GM19438 (cell line): ENCODE results near the gene RASGEF1C.
"Not testable (repeated sequence)": the region's sequence is repeated elsewhere in the genome, so short reads cannot be mapped to it uniquely, and the experiment has no call there.

Experiments
- ATAC-seq: cut with Tn5 transposase; IDR thresholded peaks from one replicate; pipeline ENCODE4 v1.9.1; 2021; ENCODE audit warnings: low read depth; ENCODE audit not compliant: unreplicated experiment

RASGEF1C gene

DNA sequence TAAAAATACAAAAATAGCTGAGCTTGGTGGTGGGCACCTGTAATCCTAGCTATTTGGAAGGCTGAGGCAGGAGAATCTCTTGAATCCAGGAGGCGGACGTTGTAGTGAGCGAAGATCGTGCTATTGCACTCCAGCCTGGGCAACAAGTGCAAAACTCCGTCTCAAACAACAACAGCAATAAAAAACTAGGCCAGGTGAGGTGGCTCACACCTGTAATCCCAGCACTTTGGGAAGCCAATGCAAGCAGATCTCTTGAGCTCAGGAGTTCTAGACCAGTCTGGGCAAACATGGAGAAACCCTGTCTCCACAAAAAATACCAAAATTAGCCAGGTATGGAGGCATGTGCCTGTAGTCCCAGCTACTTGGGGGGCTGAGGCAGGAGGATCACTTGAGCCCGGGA lies 84.3 kb downstream of the RASGEF1C start:
- not testable (repeated sequence) for ATAC-seq

DNA sequence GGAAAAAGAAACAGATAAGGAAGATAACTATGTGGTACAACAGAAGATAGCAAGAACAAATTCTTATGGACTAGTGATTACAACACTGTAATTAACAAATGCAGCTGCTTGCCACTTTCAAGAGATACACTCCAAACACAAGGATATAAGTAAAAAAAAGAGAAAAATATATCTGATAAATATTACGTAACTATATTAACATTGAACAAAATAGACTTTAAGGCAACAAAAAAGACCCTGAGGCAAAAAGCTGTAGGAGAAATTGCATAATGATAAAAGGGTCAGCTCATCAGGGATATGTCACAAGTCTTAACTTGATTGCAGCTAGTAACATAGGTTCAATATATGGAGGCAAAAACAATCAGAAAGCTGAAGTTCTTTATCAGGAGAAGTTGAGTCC lies 86.1 kb downstream of the RASGEF1C start:
- no peak for ATAC-seq

DNA sequence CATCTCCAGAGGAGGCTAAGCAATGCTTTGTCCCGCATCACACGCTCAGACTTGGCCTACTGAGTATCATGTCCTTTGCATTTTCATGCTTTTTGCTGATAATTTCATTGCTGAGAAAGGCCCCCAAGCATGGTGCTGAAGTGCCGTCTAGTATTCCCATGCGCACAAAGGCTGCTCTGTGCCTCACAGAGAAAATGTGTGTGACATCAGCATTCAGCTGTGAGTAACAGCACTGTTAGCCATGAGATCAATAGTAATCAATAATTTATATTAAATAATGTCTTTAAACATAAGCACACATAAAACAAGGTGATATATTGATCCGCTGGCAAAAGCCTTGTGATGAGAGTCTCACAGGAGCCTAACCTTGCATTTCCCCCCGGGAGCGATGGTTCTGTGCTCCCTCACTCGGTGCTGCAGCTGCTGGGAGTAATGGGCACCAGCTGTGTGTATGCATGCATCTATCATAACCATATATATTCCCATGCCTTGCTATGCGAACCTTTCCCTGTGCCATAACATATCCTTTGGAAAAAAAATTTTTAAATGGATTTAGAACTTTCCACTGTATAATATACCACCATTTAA lies 87.1 kb downstream of the RASGEF1C start:
- ATAC-seq, result no peak

DNA sequence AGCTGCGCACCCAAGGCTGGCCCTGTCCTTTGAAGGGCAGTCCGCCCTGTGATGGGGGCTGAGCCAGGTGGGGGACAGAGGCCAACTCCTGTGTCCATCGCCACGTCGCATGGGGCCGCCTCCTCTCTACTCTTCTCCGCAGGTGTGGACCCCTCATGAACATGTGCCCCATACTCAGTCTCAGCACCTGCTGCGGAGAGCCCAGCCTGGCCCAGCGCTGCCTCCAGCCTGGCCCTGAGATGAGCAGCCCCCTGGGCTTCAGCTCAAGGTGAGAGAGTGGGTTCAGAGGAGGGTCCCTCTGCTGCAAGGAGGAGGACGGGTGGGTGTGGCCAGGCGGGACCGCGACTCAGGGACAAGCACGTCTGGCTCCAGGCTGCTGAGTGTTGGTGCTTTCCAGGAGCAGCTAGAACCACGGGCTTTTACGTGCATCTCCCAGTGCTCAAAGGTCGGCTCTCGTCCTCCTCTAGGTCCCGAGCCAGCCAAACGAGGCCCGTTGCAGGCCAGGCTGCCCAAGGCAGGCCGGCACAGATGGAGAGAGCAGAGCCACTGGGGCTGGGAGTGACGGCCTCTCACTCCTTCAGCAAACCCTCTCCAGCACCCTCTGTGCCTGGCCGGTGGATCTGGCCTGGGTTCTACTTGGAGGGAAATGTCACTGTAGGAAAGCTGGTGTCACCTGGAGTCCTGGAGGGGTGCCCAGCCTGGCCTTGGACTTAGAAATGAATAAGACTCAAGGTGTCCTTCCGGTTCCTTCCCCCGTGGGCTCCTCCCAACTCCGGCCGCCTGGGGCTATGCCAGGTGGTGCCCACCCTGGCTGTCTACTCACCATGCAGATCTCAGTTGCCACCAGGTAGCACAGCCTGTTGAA lies 88.5 kb downstream of the RASGEF1C start:
- no peak for ATAC-seq

DNA sequence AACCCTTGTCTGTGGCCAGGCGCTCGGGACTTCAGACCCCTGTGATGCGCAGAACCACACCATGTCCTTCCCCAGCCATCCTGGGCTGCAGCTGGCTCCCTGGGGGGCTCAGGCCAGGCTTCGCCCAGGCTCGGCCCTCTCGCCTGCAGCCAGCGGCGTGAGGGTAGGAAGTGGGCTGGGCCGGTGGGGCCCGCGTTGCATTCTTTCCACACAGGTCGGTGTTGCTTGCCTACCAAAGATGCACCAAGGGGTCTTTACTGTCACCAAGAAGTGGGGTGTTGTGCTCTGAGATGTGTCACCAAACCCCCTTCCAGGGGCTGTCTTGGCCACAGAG lies 89.1 kb downstream of the RASGEF1C start:
- ATAC-seq, result no peak

DNA sequence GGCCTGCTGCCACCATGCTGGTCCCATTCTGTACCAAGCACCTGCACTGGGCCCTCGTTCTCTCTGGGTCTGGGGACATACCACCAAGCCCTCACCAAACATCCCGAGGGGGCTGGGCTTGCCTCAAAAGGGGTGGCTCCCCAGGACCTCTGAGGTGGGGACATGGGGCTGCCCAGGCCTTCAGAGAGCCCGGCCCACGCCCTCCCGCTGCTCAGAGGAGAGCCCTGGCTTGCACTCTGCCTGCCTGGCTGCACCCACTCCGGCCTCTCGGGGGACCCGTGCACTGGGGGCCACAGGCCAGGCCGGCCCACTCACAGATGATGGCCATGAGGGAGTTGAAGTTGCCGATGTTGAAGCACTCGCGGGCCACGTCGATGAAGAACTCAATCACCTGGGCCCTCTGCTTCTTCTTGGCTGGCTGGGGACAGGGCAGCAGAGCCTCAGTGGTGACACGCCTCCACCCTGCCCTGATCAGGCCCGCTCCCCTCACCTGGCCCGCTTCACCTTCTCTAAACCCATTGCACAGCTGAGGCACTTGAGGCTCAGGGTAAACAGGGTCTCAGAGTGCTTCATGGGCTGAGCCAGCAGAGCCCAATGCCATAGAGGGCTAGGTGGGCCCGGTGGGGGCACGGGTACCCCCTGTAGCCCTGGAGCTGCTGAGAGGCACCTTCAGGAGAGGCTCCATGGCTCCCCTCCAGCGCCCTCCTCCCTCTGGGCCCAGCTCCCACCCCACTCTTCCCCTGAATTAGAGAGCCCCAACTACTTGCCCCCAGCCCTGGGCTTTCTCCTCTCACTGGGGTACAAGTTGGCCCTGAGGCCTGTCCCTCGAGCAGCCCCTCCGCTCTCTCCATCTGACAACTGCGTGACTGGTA lies 89.7 kb downstream of the RASGEF1C start:
- no peak for ATAC-seq

DNA sequence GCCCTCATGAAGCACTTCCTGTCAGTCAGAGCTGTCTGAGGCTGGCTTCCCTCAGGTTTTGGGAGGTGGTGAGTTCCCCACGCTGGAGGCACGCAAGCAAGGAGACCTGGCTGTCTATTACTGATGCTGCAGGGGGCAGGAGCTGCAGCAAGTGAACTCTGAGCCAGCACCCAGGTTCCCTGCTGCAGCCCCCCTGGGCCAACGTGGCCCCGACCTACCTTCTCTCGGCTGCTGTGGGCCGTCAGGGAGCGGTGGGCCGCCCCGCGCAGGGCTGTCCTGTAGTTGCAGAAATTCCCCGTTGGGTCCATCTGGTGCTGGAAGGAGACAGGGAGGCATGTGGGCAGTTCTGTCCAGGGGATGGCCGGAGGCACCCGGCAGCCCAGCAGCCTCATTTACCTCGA lies 90.6 kb downstream of the RASGEF1C start:
- no peak for ATAC-seq

DNA sequence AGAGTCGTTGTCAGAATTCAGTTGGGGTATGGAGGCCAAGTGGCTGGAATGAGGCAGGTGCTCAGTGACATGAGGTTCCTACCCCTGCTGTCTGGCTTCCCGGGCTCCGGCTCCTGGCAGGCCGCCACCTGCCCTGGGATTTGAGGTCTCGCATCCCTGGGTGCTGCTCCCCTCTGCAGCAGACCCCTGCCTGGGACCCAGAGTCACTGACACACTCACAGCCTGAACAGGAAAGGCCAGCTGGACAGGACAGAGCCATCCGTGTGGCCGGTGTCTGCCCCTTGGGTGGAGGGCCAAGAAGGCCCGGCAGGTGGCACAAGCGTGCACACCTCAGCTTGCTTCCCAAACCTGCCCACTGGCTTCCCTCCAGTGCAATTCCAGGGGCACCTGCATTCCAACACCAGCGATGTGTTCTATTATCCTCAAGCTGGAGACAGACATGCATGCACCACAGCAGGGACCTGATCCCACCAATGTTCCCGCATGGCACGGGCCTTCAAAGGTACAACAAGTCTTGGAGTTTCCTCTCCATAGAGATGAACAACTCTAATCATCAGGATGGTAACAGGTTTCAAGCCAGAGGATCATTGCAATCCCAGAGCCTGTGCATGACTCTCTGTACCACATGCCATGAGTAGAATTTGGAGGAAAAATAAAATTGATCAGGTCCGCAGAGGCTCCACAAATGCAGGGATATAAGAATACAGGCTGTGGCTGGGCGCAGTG lies 91.8 kb downstream of the RASGEF1C start:
- no peak for ATAC-seq

DNA sequence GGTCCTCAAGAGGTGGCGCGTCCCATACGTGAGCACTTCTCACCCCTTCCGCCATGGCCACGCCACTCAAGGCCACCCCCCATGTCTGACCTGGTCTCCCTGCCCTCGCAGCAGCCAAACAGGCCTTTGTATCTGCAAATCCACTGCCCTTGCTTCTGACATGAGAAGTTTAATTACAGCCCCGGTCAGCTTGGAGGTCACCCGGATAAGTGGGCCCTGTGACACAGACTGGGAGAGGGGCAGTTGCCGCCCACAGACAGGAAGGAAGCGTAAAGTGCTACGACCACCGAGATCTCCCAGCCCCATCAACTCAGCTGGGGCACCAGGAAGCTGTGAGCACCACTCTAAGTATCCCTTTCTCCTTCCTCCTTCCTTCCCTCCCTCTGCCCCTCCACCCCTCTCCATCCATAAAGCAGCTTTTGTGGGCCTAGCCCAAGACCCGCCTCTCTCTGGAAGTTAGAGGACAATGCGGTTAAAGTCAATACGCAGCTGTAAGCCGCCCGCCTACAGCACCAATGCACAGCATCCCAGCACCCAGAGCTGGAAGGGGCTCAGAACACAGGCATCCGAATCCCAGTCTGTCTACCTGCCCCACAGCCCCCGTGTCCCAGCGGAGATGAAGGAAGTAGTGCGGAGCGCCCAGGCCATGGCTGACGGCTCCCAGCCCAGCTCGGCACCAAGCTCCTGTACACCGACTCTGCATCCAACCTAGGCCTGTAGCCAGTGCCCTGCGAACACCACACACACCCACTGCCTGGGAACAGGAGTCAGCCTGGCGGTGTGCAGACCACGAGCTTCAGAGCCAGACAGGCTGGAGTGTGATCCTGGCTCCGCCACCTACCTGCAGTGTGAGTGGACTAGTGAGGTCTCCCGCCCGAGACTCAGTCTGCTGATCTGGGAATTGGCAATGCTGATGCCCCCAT lies 92.7 kb downstream of the RASGEF1C start:
- ATAC-seq, result no peak

DNA sequence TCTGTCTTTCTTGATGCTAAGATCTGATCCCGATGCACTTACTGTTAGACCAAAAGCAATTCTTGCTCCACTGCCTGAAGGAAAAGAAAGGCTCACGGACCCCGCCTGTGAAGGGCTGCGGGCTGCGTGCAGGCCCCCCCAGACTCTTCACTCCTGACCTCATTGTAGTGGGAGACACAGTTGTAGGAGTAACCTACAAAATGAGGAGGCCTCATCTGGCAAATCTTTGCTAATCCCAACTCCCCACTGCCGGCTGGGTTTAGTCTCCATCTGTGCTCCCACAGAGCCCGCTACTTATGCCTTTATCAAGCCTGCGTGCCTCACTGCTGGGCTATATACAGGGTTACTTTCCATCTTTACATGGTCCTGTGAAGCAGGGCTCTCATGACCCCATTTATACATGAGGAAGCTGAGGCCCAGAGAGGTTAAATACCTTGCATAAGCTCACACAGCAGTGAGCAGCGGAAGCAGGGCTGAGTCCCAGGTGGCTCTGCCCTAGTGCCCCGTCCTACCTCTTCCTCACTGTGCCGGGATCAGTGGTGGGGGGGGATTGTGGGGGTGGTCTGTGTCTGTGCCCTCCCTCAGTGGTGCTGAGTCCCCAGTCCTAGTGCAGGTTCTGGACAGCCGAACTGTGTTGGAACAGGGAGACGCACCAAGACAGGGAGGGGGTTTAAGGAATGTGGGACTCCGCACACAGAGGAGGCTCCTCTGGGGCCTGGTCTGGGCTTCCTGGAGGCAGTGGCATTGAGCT lies 93.5 kb downstream of the RASGEF1C start:
- ATAC-seq, result no peak

DNA sequence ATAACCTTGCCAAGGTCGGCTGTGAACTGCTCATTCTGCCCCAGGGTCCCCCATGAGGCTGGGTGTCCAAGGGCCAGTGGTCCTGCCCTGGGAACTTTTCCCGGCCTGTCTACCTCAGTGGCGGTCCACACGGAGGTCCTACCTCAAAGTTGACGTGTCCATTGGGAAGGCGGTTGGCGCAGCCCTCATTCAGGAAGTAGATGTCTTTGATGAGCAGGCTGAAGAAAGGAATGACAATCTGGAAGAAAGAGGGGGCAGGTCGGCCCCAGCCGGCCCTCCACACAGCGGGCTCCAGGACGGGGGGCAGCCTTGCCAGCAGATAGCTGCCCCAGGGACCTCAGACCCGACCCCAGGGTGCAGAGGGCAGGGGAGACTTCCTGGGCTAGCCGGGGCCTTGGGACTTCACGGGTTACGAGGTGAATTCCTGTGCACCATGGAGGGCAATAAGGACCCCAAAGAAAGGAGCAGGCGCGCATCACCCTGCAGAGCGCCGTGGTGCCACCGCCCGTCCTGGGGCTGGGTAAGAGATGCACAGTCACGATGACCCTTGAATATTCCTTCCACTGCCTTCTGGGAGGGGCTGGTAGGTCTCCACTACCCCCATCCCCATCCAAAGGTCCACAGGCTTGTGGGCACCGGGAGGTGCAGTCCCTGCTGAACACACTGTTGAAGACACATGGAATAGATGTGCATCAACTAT lies 94.6 kb downstream of the RASGEF1C start:
- ATAC-seq, result no peak

DNA sequence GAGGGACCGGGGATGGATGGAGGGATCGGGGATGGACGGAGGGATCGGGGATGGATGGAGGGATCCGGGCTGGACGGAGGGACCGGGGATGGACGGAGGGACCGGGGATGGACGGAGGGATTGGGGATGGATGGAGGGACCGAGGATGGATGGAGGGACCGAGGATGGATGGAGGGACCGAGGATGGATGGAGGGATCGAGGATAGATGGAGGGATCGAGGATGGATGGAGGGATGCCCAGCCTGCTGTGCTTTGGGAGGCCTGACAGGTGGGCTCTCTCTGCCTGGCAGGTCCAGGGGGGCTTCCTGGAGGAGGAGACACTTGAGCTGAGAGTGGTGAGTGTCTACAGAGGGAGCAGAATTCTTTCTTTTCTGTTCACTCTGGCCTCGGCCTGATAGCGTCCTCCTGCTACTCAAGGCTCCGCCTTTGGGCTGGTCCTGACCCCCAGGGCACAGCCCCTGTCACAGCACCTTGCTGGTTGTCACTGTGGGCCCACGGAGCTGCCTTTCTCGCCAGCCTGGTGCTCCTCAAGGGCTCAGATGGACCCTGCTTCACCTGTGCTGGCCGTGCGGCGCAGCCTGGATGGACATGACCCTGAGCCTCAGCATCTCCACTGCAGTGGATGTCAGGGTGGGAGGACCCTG lies 95.2 kb downstream of the RASGEF1C start:
- ATAC-seq, result no peak

DNA sequence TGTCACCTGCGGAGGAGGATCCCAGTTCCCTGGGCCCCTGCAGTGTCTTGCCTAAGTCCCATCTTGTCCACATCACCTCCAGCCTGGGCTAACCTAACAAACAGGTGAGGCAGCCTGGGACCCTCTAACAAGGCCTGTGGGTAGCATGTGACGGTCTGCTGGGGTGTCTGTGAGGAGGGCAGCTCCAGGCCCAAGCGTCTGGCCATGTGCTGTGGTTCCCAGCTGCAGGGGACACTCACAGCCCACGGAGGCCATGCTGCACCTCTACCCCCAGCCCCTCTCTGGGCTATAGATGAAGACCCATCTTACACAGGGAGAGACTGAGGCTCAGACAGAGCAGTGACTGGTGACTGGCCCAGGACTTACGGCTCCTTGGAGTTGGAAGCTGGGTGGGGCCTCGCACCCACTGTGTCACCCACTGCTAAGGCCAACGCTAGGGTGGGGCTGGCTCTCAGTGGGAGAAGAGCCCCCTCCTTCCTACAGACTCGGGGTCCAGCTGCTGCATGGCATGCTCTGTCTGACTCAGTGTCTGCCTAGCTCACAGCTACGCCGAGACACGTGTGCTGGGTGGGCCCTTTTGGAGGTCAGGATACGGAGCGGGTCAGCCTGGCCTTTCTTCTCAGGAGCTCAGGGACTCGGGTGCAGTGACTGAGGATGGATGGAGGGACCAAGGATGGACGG lies 96.7 kb downstream of the RASGEF1C start:
- no peak for ATAC-seq

DNA sequence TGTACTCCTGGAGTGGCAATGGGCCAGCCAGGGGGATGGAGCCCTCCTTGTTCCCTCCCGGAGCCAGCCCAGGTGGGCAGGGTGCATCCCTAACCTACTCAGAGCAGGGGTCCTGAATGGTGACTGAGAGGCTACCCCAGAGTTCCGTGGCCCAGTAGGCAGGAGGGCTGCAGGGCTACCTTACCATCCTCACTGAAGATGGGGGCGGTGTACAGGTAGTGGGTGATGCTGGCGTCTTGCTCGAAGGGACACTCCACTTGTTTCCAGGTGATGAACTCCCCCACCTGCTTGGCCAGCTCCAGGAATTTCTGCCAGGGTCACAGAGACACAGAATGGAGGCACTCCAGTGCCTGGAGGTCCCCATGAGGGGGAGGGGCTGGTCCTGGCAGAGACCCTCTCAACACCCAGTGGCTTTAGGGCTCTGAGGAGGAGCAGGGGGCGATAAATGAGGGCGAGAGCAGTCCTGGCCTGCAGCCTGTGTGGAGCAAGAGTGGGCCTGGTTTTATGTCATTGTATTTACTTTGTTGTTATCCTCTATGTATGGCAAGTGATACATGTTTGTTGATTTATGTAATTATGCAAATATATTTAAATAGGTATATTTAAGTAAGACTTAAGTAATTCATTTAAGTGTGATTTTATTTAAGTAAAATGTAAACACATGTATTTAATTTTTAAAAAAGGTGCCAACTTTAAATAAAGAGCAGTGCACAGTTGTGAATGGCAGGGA lies 97.6 kb downstream of the RASGEF1C start:
- ATAC-seq, result no peak

DNA sequence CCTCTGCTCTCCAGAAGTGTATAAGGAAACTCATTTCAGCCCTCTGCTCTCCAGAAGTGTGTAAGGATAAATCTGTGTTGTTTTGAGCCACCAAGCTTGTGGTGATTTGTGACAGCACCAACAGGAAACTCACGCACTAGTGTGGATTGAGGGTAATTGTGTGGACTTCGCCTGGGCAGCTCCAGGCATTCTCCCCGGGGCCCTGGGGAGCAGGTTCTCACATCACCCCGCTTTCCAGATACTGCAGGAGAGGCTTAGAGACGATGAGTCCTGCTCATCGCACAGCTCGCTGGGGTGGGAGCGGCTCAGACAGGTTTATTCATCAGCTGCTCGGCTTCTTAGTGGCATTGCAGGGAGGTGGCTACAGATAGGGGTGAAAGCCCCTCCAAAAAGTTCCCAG lies 99.1 kb downstream of the RASGEF1C start:
- ATAC-seq, result no peak

DNA sequence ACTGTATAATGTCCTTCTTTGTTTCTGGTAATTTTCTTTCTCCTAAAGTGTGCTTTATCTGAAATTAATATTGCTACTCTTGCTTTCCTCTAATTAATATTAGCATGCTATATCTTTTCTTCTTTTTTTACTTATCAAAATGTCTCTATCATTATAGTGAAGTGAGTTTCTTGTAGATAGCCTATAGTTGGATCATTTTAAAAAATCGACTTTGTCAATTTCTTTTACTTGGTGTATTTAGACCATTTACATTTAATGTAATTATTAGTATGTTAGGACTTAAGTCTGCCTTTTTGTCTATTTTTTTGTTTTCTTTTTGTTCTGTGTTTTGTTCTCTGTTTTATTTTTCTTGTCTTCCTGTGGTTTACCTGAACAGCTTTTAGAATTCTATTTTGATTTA lies 102.0 kb downstream of the RASGEF1C start:
- no peak for ATAC-seq

DNA sequence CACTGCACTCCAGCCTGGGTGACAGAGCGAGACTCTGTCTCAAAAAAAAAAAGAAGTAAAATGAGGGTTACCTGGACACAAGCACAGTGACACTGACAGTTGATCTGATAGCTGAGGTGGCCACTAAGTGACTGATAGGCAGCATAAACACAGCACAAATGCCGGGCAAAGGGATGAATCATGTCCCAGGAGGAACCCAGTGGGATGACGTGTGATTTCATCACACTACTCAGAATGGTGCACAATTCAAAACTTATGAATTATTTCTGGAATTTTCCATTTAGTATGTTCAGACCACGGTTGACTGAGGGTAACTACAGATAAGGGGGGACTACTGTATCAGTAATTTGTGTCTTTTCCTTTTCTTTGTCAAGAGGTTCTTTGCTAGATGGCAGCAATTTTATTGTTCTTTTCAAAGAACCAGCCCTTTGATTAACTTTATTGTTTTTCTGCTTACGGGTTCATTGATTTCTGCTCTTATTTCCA lies 103.1 kb downstream of the RASGEF1C start:
- ATAC-seq, result no peak
